ENCODE measurements around the gene EGFL6. TPM values are rescaled to one million over a fixed set of nuclear protein-coding genes. Genes with fewer than 3 reads are reported as not detected.

The EGFL6 gene
- total and polyA plus RNA-seq, 2 experiments from 2014 or later, result not detected

DNA sequence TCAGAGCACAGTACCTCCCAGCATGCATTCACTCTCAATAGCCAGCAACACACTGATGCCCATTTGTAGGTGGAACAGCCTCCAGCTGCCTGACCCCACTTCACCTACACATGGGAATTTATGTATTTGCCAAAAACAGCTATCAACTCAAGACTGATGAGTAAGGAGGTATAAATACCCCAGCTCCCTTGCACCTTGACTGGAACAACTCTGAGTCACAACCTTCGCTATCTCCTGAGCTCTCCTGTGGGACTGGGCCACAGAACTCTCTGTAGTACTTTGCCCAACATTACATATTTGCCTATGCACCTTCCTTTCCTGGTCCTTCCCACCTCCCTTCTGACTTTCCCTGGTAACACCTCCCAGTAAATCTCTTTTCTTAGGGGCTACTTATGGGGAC is 16.5 kb upstream of the EGFL6 start:
- H3K27ac ChIP-seq, result no peak overlapping the region
- H3K27me3 ChIP-seq (replicated peaks; ENCODE audit: insufficient read depth), result no peaks in the 10 kb centered on the region
- H4K20me1 ChIP-seq (ENCODE audit: insufficient read depth), result no peaks in the 10 kb centered on the region
- H3K9me2 ChIP-seq (ENCODE audit: insufficient read depth), result no peaks in the 10 kb centered on the region
- H3K9ac ChIP-seq, result no peak overlapping the region
- no peaks in the 10 kb centered on the region for H3K36me3 ChIP-seq (ENCODE audit: low read depth)
- H2AFZ ChIP-seq, result no peak overlapping the region
- no peaks in the 10 kb centered on the region for H3K9me3 ChIP-seq (ENCODE audit: low read depth)
- no peaks in the 10 kb centered on the region for H3F3A ChIP-seq (ENCODE audit: insufficient read depth)
- H3K4me2 ChIP-seq (ENCODE audit: unreplicated experiment), result no peak overlapping the region
- in situ Hi-C loops (cut with MboI), result no loop called here
- no peak overlapping the region for H3K4me3 ChIP-seq
- WGBS, 2 experiments (ENCODE audit: low coverage in 1 of 2, low lambda C conversion rate in 2 of 2, missing lambda C conversion rate in 2 of 2), result 13 to 27% methylated on average over 1 of the region's 1 CpG
- no peaks in the 10 kb centered on the region for H3K79me2 ChIP-seq (ENCODE audit: insufficient read depth)
- TF ChIP-seq EZH2 (IDR thresholded peaks at IDR 0.05; ENCODE audit: insufficient read depth, poor library complexity, severe bottlenecking), result no peak
- TF ChIP-seq EZH2phosphoT487 (IDR thresholded peaks at IDR 0.05; ENCODE audit: insufficient read depth, low read depth), result no peak
- no peaks in the 10 kb centered on the region for H3K4me1 ChIP-seq (ENCODE audit: insufficient read depth)
- no peak for DNase-seq

DNA sequence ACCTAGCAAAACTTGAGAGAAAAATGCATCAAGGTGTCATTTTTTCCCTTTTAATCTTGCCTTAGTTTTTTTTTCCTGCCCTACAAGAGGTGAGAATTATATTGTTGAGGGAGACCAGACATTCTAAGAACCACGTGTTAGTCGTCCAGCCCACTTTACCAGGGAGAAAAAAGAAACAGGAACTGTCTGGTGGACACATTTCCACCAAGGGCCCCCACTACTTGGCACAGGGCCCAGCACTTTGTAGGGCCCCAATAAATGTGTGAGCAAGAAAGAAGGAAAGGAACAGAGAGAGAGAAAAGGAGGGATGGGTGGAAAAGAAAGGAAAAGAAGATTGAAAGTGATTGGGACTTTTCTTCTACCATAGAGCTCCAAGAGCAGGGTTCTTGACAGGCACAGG is 3.9 kb upstream of the EGFL6 start:
- H3K79me2 ChIP-seq (ENCODE audit: insufficient read depth), result no peaks in the 10 kb centered on the region
- WGBS, 2 experiments (ENCODE audit: low coverage in 1 of 2, low lambda C conversion rate in 2 of 2, missing lambda C conversion rate in 2 of 2), result 0 to 3% methylated on average over 2 of the region's 2 CpGs
- H3K9me2 ChIP-seq (ENCODE audit: insufficient read depth), result no peaks in the 10 kb centered on the region
- no peaks in the 10 kb centered on the region for H3K27me3 ChIP-seq (replicated peaks; ENCODE audit: insufficient read depth)
- H3K4me2 ChIP-seq (ENCODE audit: unreplicated experiment), result no peak overlapping the region
- no peaks in the 10 kb centered on the region for H3K4me1 ChIP-seq (ENCODE audit: insufficient read depth)
- no peak overlapping the region for H3K27ac ChIP-seq
- H3F3A ChIP-seq (ENCODE audit: insufficient read depth), result no peaks in the 10 kb centered on the region
- no peaks in the 10 kb centered on the region for H3K36me3 ChIP-seq (ENCODE audit: low read depth)
- TF ChIP-seq EZH2phosphoT487 (IDR thresholded peaks at IDR 0.05; ENCODE audit: insufficient read depth, low read depth) (no peak), EZH2 (IDR thresholded peaks at IDR 0.05; ENCODE audit: insufficient read depth, poor library complexity, severe bottlenecking) (no peak)
- no peak overlapping the region for H3K9ac ChIP-seq
- in situ Hi-C loops (cut with MboI), result no loop called here
- no peaks in the 10 kb centered on the region for H3K9me3 ChIP-seq (ENCODE audit: low read depth)
- no peak for DNase-seq
- H3K4me3 ChIP-seq, result no peak overlapping the region
- H2AFZ ChIP-seq, result no peak overlapping the region
- no peaks in the 10 kb centered on the region for H4K20me1 ChIP-seq (ENCODE audit: insufficient read depth)

DNA sequence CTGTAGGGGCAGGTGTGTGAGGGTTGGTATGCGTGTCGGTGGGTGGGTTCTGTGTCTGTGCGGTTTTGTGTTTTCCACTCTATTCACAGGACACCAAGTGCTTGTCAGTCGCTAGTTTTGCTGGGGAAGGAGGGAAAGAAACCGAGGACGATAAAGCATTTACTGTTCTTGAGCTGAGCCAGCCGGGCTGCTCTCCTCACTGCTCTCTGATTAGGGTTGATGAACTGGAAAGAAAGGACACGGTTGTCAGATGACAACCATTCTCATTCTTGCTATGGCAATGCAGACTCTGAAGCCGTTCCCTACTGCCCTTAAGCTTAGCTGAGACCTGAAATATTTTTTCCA is 832 bp downstream of the EGFL6 start:
- Histone ChIP-seq H3F3A (ENCODE audit: insufficient read depth) (no peaks in the 10 kb centered on the region), H4K20me1 (ENCODE audit: insufficient read depth) (no peaks in the 10 kb centered on the region), H3K9ac (no peak overlapping the region), H3K27me3 (replicated peaks; ENCODE audit: insufficient read depth) (peaks cover 3% of the 10 kb centered on the region; the same call in 1 of the 2 replicates), H3K9me2 (ENCODE audit: insufficient read depth) (no peaks in the 10 kb centered on the region), H3K4me2 (ENCODE audit: unreplicated experiment) (no peak overlapping the region), H3K36me3 (ENCODE audit: low read depth) (no peaks in the 10 kb centered on the region), H3K27ac (no peak overlapping the region), H3K4me3 (no peak overlapping the region), H2AFZ (no peak overlapping the region), H3K4me1 (ENCODE audit: insufficient read depth) (no peaks in the 10 kb centered on the region), H3K79me2 (ENCODE audit: insufficient read depth) (no peaks in the 10 kb centered on the region), H3K9me3 (ENCODE audit: low read depth) (no peaks in the 10 kb centered on the region)
- DNase-seq, result no peak
- in situ Hi-C loops (cut with MboI), result no loop called here
- WGBS, 2 experiments (ENCODE audit: low coverage in 1 of 2, low lambda C conversion rate in 2 of 2, missing lambda C conversion rate in 2 of 2), result 9 to 13% methylated on average over 7 to 9 of the region's 9 CpGs
- TF ChIP-seq EZH2phosphoT487 (IDR thresholded peaks at IDR 0.05; ENCODE audit: insufficient read depth, low read depth), result no peak
- TF ChIP-seq EZH2 (IDR thresholded peaks at IDR 0.05; ENCODE audit: insufficient read depth, poor library complexity, severe bottlenecking), result no peak

DNA sequence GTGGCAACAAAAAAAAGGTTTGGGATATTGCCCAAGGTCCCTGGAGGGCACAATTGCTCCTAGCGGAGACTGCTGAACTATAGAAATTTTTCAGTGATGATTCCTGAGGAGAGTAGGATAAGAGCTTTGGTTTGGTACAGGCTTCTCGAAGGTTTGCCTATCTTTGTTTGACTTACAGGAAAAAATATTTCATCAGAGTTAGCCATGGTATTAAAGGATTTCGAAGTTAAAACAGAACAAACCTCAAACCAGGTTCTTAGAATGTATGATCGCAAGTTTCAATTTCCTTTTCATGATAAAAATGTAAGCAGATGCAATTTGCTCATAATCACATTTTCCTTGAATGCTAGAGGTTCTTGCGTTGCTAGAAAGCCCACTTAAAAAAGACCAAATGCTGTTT is 1.7 kb downstream of the EGFL6 start:
- no peaks in the 10 kb centered on the region for H3K9me2 ChIP-seq (ENCODE audit: insufficient read depth)
- WGBS, 2 experiments (ENCODE audit: low coverage in 1 of 2, low lambda C conversion rate in 2 of 2, missing lambda C conversion rate in 2 of 2), result 51 to 56% methylated on average over 5 of the region's 5 CpGs
- DNase-seq, result no peak
- H3K36me3 ChIP-seq (ENCODE audit: low read depth), result no peaks in the 10 kb centered on the region
- H3K27ac ChIP-seq, result no peak overlapping the region
- H3K9ac ChIP-seq, result no peak overlapping the region
- H3K9me3 ChIP-seq (ENCODE audit: low read depth), result no peaks in the 10 kb centered on the region
- H3K4me2 ChIP-seq (ENCODE audit: unreplicated experiment), result no peak overlapping the region
- H2AFZ ChIP-seq, result no peak overlapping the region
- in situ Hi-C loops (cut with MboI), result no loop called here
- H4K20me1 ChIP-seq (ENCODE audit: insufficient read depth), result no peaks in the 10 kb centered on the region
- no peak overlapping the region for H3K4me3 ChIP-seq
- no peaks in the 10 kb centered on the region for H3K79me2 ChIP-seq (ENCODE audit: insufficient read depth)
- no peak for TF ChIP-seq EZH2phosphoT487 (IDR thresholded peaks at IDR 0.05; ENCODE audit: insufficient read depth, low read depth)
- no peak for TF ChIP-seq EZH2 (IDR thresholded peaks at IDR 0.05; ENCODE audit: insufficient read depth, poor library complexity, severe bottlenecking)
- H3K27me3 ChIP-seq (replicated peaks; ENCODE audit: insufficient read depth), result peaks cover 3% of the 10 kb centered on the region; the same call in 1 of the 2 replicates
- no peaks in the 10 kb centered on the region for H3K4me1 ChIP-seq (ENCODE audit: insufficient read depth)
- no peaks in the 10 kb centered on the region for H3F3A ChIP-seq (ENCODE audit: insufficient read depth)

DNA sequence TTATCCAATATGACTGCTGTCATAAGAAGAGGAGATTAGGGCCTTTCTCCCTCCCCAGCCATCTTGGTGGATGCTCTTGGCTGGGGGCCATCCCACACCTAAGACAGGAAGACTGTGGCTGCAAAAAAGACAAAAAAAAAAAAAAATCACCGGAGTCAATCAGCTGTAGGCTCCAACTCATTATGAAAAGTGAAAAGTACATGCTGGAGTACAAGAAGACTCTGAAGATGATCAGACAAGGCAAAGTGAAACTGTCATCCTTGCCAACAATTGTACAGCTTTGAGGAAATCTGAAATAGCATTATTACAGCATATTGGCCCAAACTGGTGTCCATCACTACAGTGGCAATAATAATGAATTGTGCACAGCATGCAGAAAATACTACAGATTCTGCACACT is 5.2 kb downstream of the EGFL6 start:
- H3K79me2 ChIP-seq (ENCODE audit: insufficient read depth), result no peaks in the 10 kb centered on the region
- whole genome bisulfite sequencing, 2 experiments (ENCODE audit: low coverage in 1 of 2, low lambda C conversion rate in 2 of 2, missing lambda C conversion rate in 2 of 2), result 64 to 83% methylated on average over 1 of the region's 1 CpG
- H3F3A ChIP-seq (ENCODE audit: insufficient read depth), result no peaks in the 10 kb centered on the region
- H2AFZ ChIP-seq, result no peak overlapping the region
- no peaks in the 10 kb centered on the region for H3K36me3 ChIP-seq (ENCODE audit: low read depth)
- no peaks in the 10 kb centered on the region for H3K9me2 ChIP-seq (ENCODE audit: insufficient read depth)
- no peak overlapping the region for H3K4me3 ChIP-seq
- no peaks in the 10 kb centered on the region for H3K4me1 ChIP-seq (ENCODE audit: insufficient read depth)
- peaks cover 3% of the 10 kb centered on the region; the same call in 1 of the 2 replicates for H3K27me3 ChIP-seq (replicated peaks; ENCODE audit: insufficient read depth)
- no peaks in the 10 kb centered on the region for H3K9me3 ChIP-seq (ENCODE audit: low read depth)
- H3K9ac ChIP-seq, result no peak overlapping the region
- in situ Hi-C loops (cut with MboI), result no loop called here
- TF ChIP-seq EZH2phosphoT487 (IDR thresholded peaks at IDR 0.05; ENCODE audit: insufficient read depth, low read depth) (no peak), EZH2 (IDR thresholded peaks at IDR 0.05; ENCODE audit: insufficient read depth, poor library complexity, severe bottlenecking) (no peak)
- no peaks in the 10 kb centered on the region for H4K20me1 ChIP-seq (ENCODE audit: insufficient read depth)
- no peak overlapping the region for H3K27ac ChIP-seq
- H3K4me2 ChIP-seq (ENCODE audit: unreplicated experiment), result no peak overlapping the region
- no peak for DNase-seq

All from GM23248 (cell line).